ENCODE data around the gene KIAA1191. TPM values are rescaled to one million over a fixed set of nuclear protein-coding genes. Genes with fewer than 3 reads are reported as not detected.
A peak's percentile ranks its signal among the peaks of the same experiment; 100 is the strongest.

KIAA1191 gene
- total and polyA plus RNA-seq, 9 of the 15 experiments (the other 6 are each of a cell fraction or from before 2014, with no cell fraction given), result 31.0 to 80.2 (median 45.7) TPM

GRCh38 chr5:176388444-176389134, 27.0 kb upstream of the KIAA1191 start, which contains the start of the genes HIGD2A and NOP16 (continued):
- peak; percentile 29 for TF ChIP-seq RBM39 (optimal IDR thresholded peaks at IDR 0.05; ENCODE audit: low read depth, low read length)
- TF ChIP-seq NBN (IDR thresholded peaks at IDR 0.05; ENCODE audit: low read depth), result peak; percentile 99
- TF ChIP-seq TARDBP (IDR thresholded peaks at IDR 0.05), result peak; percentile 58; the same call in 1 of the 2 replicates
- no peak for TF ChIP-seq ZSCAN29 (IDR thresholded peaks at IDR 0.05)
- no peak for TF ChIP-seq TCF7L2 (IDR thresholded peaks at IDR 0.05; ENCODE audit: low read depth, low read length)
- peak; percentile 96 for TF ChIP-seq CHD2 (IDR thresholded peaks at IDR 0.05; ENCODE audit: low read depth, low read length)
- no peak for TF ChIP-seq ZNF263 (CRISPR knock-in tag; IDR thresholded peaks at IDR 0.05; ENCODE audit: borderline replicate concordance)
- TF ChIP-seq BRD4 (IDR thresholded peaks at IDR 0.05), result peak; percentile 85; the same call in 1 of the 2 replicates
- TF ChIP-seq CBX5 (IDR thresholded peaks at IDR 0.05; ENCODE audit: borderline replicate concordance, low read depth), result no peak; the same call in 1 of the 2 replicates
- TF ChIP-seq PHF21A (IDR thresholded peaks at IDR 0.05; ENCODE audit: borderline replicate concordance, low read depth), result peak; percentile 88; the same call in 1 of the 2 replicates
- peak; percentile 73 to 80; a peak in 3 of 4 replicates for TF ChIP-seq MLLT1 (IDR thresholded peaks at IDR 0.05)
- no peak for TF ChIP-seq BRCA1 (IDR thresholded peaks at IDR 0.05)
- no peak for TF ChIP-seq BRCA1 (CRISPR knock-in tag; IDR thresholded peaks at IDR 0.05)
- TF ChIP-seq BHLHE40 (IDR thresholded peaks at IDR 0.05; ENCODE audit: low read length), result peak; percentile 57
- TF ChIP-seq ZNF408 (CRISPR knock-in tag; IDR thresholded peaks at IDR 0.05; ENCODE audit: low read depth), result no peak
- TF ChIP-seq, protein P1, sequence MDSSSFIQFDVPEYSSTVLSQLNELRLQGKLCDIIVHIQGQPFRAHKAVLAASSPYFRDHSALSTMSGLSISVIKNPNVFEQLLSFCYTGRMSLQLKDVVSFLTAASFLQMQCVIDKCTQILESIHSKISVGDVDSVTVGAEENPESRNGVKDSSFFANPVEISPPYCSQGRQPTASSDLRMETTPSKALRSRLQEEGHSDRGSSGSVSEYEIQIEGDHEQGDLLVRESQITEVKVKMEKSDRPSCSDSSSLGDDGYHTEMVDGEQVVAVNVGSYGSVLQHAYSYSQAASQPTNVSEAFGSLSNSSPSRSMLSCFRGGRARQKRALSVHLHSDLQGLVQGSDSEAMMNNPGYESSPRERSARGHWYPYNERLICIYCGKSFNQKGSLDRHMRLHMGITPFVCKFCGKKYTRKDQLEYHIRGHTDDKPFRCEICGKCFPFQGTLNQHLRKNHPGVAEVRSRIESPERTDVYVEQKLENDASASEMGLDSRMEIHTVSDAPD (CRISPR knock-in tag; IDR thresholded peaks at IDR 0.05), result no peak
- TF ChIP-seq, protein P2, sequence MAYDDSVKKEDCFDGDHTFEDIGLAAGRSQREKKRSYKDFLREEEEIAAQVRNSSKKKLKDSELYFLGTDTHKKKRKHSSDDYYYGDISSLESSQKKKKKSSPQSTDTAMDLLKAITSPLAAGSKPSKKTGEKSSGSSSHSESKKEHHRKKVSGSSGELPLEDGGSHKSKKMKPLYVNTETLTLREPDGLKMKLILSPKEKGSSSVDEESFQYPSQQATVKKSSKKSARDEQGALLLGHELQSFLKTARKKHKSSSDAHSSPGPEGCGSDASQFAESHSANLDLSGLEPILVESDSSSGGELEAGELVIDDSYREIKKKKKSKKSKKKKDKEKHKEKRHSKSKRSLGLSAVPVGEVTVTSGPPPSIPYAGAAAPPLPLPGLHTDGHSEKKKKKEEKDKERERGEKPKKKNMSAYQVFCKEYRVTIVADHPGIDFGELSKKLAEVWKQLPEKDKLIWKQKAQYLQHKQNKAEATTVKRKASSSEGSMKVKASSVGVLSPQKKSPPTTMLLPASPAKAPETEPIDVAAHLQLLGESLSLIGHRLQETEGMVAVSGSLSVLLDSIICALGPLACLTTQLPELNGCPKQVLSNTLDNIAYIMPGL (CRISPR knock-in tag; IDR thresholded peaks at IDR 0.05), result no peak
- no peak for TF ChIP-seq COPS2 (conservative IDR thresholded peaks at IDR 0.05)
- no peak for TF ChIP-seq MED1 (CRISPR knock-in tag; IDR thresholded peaks at IDR 0.05; ENCODE audit: borderline replicate concordance)
- TF ChIP-seq MYC (IDR thresholded peaks at IDR 0.05; ENCODE audit: low read depth, low read length), result peak; percentile 99
- peak; percentile 69; the same call in 1 of the 2 replicates for TF ChIP-seq MYC (CRISPR knock-in tag; IDR thresholded peaks at IDR 0.05; ENCODE audit: borderline replicate concordance, low read depth)
- TF ChIP-seq CBX3 (IDR thresholded peaks at IDR 0.05; ENCODE audit: borderline replicate concordance in 1 of 2, low read length in 2 of 2), result 0 out of 3 replicates have a peak, but pooled peaks of 1 of the 2 experiments have one; percentile 77
- TF ChIP-seq RUNX1 (IDR thresholded peaks at IDR 0.05; ENCODE audit: low read depth), result no peak
- peak; percentile 54; the same call in 1 of the 2 replicates for TF ChIP-seq PML (IDR thresholded peaks at IDR 0.05; ENCODE audit: low read length)
- peak; percentile 97 for TF ChIP-seq NR1H2 (CRISPR knock-in tag; IDR thresholded peaks at IDR 0.05)
- TF ChIP-seq HNRNPK (IDR thresholded peaks at IDR 0.05; ENCODE audit: low read depth, low read length, poor library complexity, severe bottlenecking), result no peak
- TF ChIP-seq SMARCB1 (IDR thresholded peaks at IDR 0.05; ENCODE audit: insufficient read length, low read depth), result no peak
